NCI-H2196 (cell line): ENCODE results near the gene PPM1L.
A peak's percentile ranks its signal among the peaks of the same experiment; 100 is the strongest.

Experiments used
- DNase-seq: peaks from one replicate; lab custom pipeline; 2025; ENCODE audit not compliant: unreplicated experiment; lab: John Stamatoyannopoulos, UW

PPM1L gene

DNA sequence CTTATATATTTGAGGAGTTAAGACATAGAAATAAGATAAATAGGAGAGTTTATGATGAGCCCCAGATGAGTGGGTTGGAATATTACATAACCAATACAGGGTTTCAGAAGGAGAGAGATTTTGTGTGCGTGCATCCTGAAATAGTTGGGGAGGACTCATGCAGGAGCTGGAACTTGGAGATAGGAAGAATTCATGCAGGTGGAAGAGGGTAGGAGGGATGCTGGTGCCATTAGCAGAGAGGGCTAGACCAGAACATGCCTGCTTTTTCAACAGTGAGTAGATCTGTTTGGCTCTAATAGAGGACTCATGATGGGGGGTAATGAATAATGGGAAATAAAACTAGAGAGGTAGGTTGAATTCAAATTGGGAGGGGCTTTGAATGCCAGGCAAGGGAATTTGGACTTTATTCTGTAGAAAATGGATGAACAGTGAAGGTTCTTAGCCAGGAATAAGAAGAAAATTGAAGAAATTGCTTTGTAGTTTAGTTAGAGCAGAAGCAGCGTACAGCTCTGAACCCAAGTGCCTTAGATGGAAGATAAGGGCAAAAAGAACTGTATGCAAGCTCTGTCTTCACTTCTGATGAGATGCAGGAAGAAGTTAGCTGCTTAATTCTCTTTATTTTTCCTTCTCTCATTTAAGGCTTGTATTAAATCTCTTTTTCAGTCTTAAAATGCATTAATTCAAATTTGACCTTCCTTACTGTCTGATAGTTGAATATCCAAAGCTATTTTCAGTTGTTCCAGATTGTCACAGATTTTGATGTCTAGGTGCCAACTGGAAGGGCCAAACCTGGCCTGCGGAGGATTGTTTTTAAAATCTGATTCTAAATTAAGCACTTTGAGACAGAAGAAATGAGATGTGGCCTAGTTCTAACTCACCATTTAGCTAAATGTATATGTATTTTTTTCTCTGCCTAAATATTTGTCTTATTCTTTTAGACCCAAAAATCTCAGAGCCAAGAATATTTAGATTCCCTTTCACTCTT lies 86.3 kb downstream of the PPM1L start:
- no peak for DNase-seq

DNA sequence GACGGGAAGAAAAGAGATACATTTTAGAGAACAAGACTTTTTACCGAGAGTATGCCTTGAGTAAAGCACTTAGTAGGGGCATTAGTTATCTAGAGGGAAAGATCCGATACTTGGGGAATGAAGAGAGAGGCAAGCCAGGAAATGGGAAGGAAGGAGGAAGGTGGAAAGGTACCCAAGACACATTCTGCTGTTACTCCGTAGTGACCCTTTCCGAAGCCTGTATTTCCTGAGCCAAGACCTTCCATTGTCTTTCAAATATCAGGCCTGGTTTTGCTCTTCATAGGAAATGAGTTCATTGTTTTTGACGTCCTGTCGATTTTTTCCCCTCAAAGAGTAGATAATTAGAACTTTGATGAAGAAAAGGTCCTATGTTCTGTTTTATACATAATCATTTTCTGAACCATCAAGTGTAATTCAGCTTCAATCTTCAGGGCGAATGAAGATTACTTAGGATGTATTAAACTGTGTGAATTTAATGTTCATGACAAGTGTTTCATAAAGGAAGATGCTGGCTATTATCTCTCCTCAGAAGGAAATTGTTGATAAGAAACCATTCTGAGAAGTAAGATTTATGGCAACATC lies 95.7 kb downstream of the PPM1L start:
- DNase-seq: no peak

DNA sequence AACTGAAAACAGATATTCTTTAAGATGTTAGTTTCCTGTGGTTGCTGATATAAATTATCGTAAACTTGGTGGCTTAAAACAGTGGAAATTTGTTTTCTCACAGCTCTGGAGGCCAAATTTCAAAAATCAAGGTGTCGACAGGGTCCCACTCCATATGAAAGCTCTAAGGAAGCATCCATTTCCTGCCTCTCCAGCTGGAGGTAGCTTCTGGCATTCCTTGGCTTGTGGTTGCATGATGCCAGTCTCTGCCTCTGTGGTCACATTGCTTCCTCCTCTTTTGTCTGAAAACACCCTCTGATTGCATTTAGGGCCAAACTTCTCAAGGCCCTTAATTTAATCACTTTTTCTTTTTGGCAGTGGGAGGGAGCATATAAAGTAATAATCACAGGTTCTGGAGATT lies 96.8 kb downstream of the PPM1L start:
- no peak for DNase-seq

DNA sequence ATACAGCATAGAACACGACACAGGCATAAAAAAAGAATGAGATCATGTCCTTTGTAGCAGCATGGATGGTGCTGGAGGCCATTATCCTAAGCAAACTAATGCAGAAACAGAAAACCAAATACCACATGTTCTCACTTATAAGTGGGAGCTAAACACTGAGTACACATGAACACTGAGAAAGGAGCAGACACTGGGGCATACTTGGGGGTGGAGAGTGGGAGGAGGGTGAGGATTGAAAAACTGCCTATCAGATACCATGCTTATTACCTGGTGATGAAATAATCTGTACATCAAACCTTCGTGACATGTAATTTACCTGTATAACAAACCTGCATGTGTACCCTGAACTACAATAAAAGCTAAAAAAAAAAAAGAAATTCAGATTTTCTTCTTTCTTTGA lies 100.4 kb downstream of the PPM1L start:
- DNase-seq: no peak

DNA sequence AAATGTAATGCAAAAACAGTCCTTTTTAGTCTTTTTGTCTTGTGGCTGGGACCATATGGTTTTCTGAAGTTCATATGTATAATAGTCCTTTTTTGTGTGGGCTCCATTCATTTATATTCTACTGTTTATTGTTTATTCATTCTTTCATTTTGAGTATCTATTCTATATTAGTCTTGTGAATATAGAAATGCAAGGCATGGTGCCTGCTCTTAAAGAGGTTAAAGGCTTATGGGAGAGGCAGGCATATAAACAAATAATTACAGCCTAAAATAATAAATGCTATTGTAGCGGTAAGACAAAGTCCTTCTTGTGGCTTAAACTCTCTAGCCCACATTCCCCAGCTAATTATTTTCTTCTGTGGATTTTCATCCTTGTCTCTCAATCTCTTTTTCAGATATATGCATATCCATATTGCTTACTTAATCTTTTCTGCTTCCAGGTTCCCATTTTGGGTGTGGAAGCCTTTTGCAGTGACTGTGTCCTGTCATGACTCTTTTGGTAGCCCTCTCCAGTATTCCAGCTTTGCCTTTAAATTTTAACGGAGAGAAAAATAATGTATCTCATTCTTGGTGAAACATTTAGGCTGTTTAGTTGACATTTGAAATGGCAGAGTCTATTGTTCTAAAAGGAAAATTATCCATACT lies 101.6 kb downstream of the PPM1L start:
- no peak for DNase-seq

DNA sequence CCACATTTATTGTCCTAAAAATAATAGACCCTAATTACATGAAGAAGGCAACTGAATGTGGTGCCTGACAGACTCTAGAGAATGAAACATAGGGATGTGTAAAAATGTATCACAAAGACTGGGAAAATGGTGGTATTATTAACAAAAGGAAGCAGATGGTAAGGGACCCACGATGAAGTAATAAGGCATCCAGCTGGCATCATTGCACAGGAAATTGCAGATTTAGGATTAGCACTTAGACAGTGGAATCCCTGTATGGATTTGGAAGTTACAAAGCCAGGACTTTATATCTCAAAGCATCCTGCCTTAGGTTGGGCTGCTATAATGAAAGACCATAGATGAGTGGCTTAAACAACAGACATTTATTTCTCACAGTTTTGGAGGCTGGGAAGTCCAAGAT lies 104.3 kb downstream of the PPM1L start:
- DNase-seq: no peak

DNA sequence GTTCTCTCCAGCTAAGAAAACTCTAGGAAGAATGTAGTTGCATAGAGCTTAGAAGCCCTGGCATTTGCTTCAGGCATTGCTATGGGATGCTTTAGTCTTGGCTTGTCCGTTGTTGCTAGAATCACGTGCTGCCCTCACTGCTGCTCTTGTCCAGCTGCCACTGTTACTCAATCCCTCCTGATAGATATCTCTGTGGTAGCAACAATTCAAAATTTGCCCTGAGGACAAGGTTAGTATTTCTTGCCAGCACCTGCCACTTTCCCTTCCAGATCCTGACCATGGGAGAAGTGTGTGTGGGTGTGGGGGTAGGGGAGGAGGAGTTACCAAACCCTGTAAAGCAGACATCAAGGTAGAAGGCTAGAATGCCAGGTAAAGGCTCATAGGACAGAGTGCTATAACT lies 113.8 kb downstream of the PPM1L start:
- DNase-seq: peak; percentile 96

DNA sequence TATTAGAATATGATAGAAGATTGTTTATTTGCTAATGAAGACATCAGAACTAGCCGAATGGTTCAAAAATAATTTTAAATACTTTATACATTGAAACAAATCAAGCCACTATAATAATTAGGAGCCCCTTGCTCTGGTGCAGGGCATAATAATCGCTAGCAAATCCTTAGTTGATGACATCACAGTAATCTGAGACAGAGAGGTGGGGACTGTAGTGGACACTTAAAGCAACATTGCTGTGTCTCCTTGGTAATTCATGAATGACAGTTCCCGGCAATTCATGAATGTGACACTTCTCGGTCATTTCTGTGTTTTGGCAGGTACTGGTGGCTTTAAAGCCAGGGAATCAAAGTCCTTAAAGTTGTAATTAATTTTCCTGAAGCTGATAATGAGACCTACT lies 114.3 kb downstream of the PPM1L start:
- peak; percentile 86 for DNase-seq

DNA sequence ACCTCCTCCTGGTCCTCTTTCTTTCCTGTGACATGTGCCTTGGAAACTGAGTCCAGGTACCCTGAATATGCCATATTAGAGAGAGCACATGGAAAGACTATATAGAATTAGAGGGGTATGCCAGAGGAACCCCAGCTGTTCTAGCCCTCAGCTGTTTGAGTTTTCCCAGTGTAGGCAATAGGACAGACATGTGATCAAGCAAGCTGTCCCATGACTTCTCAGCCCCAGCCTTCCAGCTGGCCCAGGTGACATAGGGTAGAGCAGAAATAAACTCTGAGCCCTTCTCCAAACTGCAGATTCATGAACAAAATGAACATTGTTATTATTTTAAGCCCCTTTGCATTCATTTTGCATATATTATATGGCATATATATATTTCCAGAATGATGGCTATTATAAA lies 118.7 kb downstream of the PPM1L start:
- no peak for DNase-seq

DNA sequence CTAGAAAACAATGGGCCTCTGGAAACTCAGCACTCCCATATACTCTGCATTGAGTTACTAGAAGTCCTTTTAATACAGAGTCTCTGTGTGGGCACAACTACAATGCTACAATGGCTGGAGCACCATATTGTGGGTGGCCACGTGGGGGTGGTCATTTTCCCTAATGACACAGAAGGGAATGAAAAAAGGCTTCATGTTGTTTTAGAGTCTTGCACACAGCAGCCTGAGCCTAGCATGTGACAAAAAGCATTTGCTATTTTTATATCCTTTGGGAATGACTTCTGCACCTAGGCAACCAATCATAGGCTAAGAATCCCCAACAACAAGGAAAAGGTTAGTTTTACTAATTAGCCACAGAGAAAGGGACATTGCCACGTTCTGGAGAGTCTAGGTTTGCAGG lies 120.6 kb downstream of the PPM1L start:
- peak; percentile 40 for DNase-seq

DNA sequence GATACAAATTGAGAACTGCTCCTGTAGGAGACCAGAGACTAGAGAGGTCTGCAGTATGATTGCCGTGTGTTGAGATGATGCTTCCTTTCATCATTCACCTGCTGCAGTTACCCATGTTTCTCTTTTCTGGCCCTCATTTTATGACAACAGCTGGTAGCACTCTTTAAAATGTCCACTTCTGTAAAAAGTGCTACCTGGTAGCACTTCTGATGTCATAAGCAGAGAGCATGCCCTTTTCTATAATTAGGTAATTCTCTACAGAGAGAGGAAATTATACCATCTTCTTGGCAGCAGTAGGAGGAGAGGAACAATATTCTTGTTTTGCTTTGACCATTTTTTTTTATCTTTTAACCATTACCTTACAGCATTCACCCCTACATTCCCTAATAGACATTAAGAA lies 123.8 kb downstream of the PPM1L start:
- DNase-seq: no peak

DNA sequence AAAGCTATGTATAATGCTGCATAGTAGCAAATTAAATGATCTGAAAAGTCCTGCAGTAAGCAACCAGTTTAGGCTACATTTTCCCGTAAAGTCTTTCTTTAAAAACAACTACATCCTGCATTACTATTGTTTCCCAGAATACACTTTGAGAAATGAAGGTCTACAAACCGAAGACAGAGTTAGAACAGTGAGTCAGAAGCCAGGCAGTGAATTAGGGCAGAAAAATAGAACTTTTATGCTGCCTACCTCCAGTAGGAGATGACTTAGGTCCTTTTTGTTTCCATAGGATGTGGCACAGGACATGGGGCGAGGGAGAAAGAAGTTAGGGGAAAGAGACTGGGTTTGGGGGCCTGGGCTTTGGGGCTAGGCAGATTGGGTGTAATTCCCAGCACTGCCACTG lies 127.3 kb downstream of the PPM1L start:
- DNase-seq: no peak

DNA sequence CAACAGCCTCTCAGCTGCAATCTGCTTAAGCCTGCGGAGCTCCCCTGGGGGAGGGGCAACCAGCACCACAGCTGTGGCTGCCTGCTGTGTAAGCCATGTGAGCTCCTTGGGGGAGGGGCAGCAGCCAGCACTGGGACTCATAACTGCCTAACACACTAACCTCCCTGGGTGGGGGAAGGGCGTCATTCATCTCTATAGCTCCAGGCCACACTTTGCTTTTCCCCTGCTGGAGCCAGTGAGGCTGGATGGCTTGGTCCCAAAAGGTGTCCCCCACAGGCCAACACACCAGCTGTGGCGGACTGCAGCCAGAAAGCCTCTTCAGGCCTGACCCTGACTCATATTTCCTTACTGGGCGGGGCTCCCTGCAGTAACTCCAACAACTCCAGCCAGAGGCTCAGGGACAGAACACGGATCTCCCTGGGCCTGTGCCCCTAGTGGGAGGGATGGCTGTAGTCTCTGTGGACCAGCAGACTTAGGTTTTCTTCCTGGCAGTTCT lies 129.8 kb downstream of the PPM1L start:
- peak; percentile 95 for DNase-seq

DNA sequence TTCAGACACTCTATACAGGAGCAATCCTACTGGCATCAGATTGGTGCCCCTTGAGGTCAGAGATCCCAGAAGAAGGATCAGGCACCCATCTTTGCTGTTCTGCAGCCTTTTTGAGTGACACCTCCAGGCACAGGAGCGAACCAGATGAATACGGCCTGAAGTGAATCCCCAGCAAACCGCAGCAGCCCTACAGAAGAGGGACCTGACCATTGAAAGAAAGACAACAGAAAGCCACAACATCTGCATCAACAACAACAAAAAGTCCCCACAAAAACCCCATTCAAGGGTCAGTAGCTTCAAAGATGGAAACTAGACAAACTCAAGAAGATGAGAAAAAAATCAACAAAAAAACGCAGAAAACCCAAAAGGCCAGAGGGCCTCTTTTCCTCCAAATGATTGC lies 130.4 kb downstream of the PPM1L start:
- no peak for DNase-seq

DNA sequence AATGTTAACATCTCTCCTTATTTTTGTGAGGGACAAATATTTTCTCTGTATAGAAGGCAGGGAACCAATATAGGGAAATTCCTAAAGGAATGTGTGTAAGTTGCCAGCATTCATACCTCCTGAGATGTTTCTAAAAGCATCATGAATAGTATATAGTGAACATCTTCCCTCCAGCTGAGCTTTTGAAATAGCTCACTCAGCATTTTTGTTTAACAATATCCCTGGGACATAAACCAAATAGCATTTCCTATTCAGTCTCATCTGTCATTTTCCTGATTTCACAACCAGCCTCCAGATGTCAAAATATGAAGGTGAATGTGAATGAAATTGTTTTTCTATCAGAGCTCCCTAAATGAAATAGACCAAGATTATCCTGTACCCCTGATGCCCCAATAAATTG lies 137.2 kb downstream of the PPM1L start:
- no peak for DNase-seq

DNA sequence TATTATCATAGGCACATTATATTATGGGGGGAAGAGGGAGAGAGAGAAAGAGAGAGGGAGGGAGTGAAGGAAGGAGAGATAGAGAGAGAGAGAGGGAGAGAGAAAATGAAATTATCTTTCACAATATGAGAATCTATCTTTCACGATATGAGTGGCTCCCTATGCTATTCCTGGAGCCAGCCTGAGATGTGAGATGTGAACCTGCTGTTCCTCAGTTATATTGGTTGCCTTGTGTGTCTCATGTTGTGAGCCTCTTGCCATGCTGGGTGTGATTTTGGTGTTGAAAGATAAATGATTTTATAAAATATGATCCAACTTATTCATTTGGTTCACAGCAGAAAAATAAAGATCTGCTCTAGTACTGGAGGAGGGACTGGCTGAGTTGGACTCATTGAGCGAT lies 148.7 kb downstream of the PPM1L start:
- DNase-seq: no peak

DNA sequence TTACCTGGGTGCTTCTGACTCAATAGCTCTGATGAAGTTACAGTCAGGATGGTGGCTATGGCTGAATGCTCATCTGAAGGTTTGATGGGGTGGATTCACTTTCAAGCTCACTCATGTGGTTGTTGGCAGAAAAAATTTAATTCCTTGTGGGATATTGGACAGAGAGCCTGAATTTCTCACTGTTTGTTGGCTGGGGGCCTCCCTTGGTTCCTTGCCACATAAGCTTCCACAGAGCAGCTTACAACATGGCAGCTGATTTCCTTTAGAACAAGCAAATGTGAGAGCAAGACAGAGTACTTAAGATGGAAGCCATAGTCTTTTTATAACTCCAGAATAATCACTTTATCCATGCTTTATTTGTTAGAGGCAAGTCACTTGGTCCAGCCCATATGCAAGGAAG lies 150.6 kb downstream of the PPM1L start:
- DNase-seq: no peak

DNA sequence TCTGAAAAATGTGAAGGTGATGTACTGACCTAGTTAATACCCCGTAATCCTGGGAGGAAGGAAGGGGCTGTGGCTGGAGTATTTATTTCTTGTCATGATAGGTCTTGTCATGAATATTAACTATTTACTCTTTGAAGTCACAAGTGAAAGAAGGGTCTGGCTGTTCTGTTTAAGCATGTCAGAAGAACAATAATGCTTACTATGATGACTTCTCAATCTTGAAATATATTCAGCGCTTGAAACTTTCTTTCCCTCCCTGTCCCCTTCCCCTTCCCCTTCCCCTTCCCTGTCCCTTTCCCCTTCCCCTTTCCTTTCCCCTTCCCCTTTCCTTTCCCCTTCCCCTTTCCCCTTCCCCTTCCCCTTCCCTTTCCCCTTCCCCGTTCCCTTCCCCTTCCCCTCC lies 153.9 kb downstream of the PPM1L start:
- DNase-seq: no peak

DNA sequence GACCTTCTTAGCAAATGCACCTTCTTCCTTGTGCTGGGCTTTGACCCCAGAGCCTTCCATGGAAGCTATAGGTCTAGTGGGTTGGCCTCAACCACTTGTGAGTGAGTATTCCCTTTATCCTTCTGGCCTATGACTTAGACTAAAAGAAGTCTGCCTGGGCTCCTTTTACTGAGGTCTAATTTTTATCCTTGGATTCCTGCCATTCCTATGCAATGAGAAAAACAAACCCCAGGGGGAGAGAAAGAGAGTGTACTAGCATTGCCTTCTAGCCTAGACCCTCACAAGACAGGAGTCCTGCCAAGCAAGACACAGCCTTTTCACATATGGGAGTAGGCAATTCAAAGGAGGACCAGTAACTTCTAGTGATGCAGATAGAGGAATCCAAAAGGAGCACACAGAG lies 155.4 kb downstream of the PPM1L start:
- DNase-seq: no peak

DNA sequence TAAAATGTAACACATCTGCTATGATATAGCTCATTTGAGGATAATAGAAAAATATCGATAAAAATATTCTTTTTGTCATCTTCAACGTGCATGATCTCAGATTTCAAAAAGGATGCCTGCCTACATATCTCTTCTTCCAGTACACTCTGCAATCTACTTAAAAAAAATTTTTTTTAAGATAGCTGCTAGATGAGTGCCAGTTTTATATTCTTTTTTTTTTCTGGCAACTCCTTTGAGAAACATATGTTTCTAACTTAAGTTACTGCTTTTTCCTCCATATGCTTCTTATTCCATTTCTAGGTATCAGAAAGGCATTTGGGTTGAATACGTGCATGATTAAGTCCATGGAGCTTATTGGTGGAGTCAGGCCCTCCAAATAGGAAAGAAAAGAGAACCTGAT lies 160.4 kb downstream of the PPM1L start:
- no peak for DNase-seq

DNA sequence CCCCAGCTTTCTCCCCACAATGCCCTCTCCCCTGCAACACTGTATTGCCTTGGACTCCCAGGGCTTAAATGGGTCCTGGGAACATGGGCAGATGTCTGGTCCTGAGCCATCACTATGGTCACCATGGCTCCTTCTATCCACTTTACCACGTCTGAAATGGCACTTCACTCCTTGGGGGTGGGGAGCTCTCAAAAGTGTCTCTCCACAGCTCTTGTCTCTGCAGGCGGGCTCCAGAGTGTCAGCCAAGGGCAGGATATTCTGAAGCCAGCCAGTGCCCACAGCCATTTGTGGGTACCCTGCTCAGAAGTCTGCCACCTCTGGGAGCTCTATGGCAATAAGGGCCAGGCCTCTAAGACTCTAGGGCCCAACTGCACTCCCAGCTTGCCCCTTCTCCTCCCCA lies 163.9 kb downstream of the PPM1L start:
- DNase-seq: peak; percentile 26
